Neural cell (in vitro differentiated cells): ENCODE results near the gene PDE11A. TPM values are rescaled to one million over a fixed set of nuclear protein-coding genes. Genes with fewer than 3 reads are reported as not detected.

Experiments
- H2AFZ ChIP-seq: fragments of 200-600, 300-800 bp; sonication (generic), shearing (Covaris generic); 2 replicates; pipeline ENCODE4 v1.6.0; 2014; ENCODE audit warnings: low read depth, mild to moderate bottlenecking, antibody characterized with exemption, low read length, moderate library complexity
- H3F3A ChIP-seq: fragments of 200-600 bp; shearing (Covaris generic); 2 replicates; pipeline ENCODE4 v1.6.1; 2016; ENCODE audit warnings: mild to moderate bottlenecking, moderate library complexity, mixed read lengths, antibody characterized with exemption, low read length; ENCODE audit not compliant: insufficient read depth, poor library complexity, severe bottlenecking
- H3K27ac ChIP-seq: fragments of 200-600, 300-800 bp; sonication (generic), shearing (Covaris generic); 2 replicates; pipeline ENCODE4 v1.5.1; 2014; ENCODE audit warnings: mild to moderate bottlenecking, low read length, moderate library complexity
- H3K27me3 ChIP-seq: fragments of 300-800, 200-600 bp; sonication (generic), shearing (Covaris generic); 2 replicates; pipeline ENCODE4 v1.6.0; 2014; ENCODE audit warnings: mild to moderate bottlenecking, low read depth, low read length, moderate library complexity; ENCODE audit not compliant: insufficient read depth
- H3K36me3 ChIP-seq: fragments of 300-800, 200-600 bp; sonication (generic), shearing (Covaris generic); 2 replicates; pipeline ENCODE4 v1.5.1; 2014; ENCODE audit warnings: mild to moderate bottlenecking, antibody characterized with exemption, low read length, moderate library complexity; ENCODE audit not compliant: insufficient read depth
- H3K4me2 ChIP-seq: fragments of 300-800, 200-600 bp; sonication (generic), shearing (Covaris generic); 2 replicates; pipeline ENCODE4 v1.6.0; 2014; ENCODE audit warnings: mild to moderate bottlenecking, low read length
- H3K4me3 ChIP-seq: fragments of 300-800, 200-600 bp; sonication (generic), shearing (Covaris generic); 2 replicates; pipeline ENCODE4 v1.5.1; 2014; ENCODE audit warnings: mild to moderate bottlenecking, low read length, moderate library complexity
- H3K79me2 ChIP-seq: fragments of 200-600 bp; shearing (Covaris generic); replicated peaks from 2 replicates; pipeline ENCODE4 v1.6.0; 2014; ENCODE audit warnings: mild to moderate bottlenecking, low read length, moderate library complexity; ENCODE audit not compliant: insufficient read depth
- H3K9ac ChIP-seq: fragments of 300-800, 200-600 bp; sonication (generic), shearing (Covaris generic); 2 replicates; pipeline ENCODE4 v1.6.1; 2016; ENCODE audit warnings: mild to moderate bottlenecking, low read length, mixed read lengths
- H3K9me2 ChIP-seq: fragments of 200-600 bp; shearing (Covaris generic); 2 replicates; pipeline ENCODE4 v1.6.1; 2016; ENCODE audit warnings: mild to moderate bottlenecking, low read length, mixed read lengths; ENCODE audit not compliant: insufficient read depth
- H3K9me3 ChIP-seq: fragments of 200-600, 300-800 bp; sonication (generic), shearing (Covaris generic); 2 replicates; pipeline ENCODE4 v1.6.1; 2016; ENCODE audit warnings: mild to moderate bottlenecking, mixed run types, low read length, moderate library complexity, mixed read lengths
- H4K20me1 ChIP-seq: fragments of 200-600 bp; shearing (Covaris generic); 2 replicates; pipeline ENCODE4 v1.6.1; 2016; ENCODE audit warnings: mild to moderate bottlenecking, mixed run types; ENCODE audit not compliant: insufficient read depth
- CTCF ChIP-seq: fragments of 450-650 bp; IDR thresholded peaks from 2 replicates; pipeline ENCODE4 v1.5.1; 2014; ENCODE audit warnings: antibody characterized with exemption, mild to moderate bottlenecking, moderate library complexity; ENCODE audit not compliant: poor library complexity, severe bottlenecking
- EP300 ChIP-seq: fragments of 450-650 bp; conservative IDR thresholded peaks from 2 replicates; pipeline ENCODE4 v1.6.1; 2014; ENCODE audit warnings: antibody characterized with exemption, mild to moderate bottlenecking, moderate library complexity; ENCODE audit not compliant: poor library complexity, severe bottlenecking
- EZH2 ChIP-seq: fragments of 200-600, 300-800 bp; shearing (Covaris generic), sonication (generic); IDR thresholded peaks from 2 replicates; pipeline ENCODE4 v1.6.1; 2014; ENCODE audit warnings: antibody characterized with exemption, low read length, borderline replicate concordance, mild to moderate bottlenecking; ENCODE audit not compliant: insufficient read depth, poor library complexity, severe bottlenecking
- MXI1 ChIP-seq: fragments of 450-650 bp; conservative IDR thresholded peaks from 2 replicates; pipeline ENCODE4 v1.6.1; 2014; ENCODE audit warnings: antibody characterized with exemption, mild to moderate bottlenecking; ENCODE audit not compliant: poor library complexity, severe bottlenecking
- POLR2AphosphoS5 ChIP-seq: IDR thresholded peaks from 2 replicates; pipeline ENCODE4 v1.6.1; 2012
- RAD21 ChIP-seq: fragments of 450-650 bp; conservative IDR thresholded peaks from 2 replicates; pipeline ENCODE4 v1.6.1; 2014; ENCODE audit warnings: antibody characterized with exemption, mild to moderate bottlenecking, moderate library complexity
- REST ChIP-seq: IDR thresholded peaks from 2 replicates; pipeline ENCODE4 v1.6.1; 2012; ENCODE audit warnings: borderline replicate concordance
- SMC3 ChIP-seq: fragments of 450-650 bp; conservative IDR thresholded peaks from 2 replicates; pipeline ENCODE4 v1.6.1; 2014; ENCODE audit warnings: antibody characterized with exemption, mild to moderate bottlenecking, moderate library complexity; ENCODE audit not compliant: poor library complexity
- TAF1 ChIP-seq: IDR thresholded peaks from 2 replicates; pipeline ENCODE4 v1.6.1; 2012; ENCODE audit warnings: low read depth
- polyA plus RNA-seq: library from polyadenylated mRNA; depleted of rRNA; stranded (reverse); fragments of >200 nt; gene quantifications from 2 replicates; pipeline ENCODE4 v1.2.3, GENCODE V29; 2014

Gene PDE11A
- polyA plus RNA-seq, 1 donor from 2014 or later: 0.89 TPM

GRCh38 chr2:177916342-177916741, 156.2 kb downstream of the PDE11A start:
- Histone ChIP-seq H3K27me3 (peaks cover 30% of the 10 kb centered on the region), H3F3A (no peaks in the 10 kb centered on the region), H3K36me3 (no peaks in the 10 kb centered on the region), H2AFZ (no peak overlapping the region), H3K9ac (no peak overlapping the region), H3K9me3 (no peaks in the 10 kb centered on the region), H3K79me2 (no peaks in the 10 kb centered on the region), H3K4me2 (no peak overlapping the region), H3K9me2 (no peaks in the 10 kb centered on the region), H4K20me1 (no peaks in the 10 kb centered on the region), H3K4me3 (no peak overlapping the region), H3K27ac (no peak overlapping the region)
- TF ChIP-seq RAD21 (no peak), REST (no peak), EZH2 (no peak), CTCF (no peak), TAF1 (no peak), EP300 (no peak), MXI1 (no peak), POLR2AphosphoS5 (no peak)

GRCh38 chr2:177914247-177914646, 158.3 kb downstream of the PDE11A start:
- no peak overlapping the region for H3K4me3 ChIP-seq
- H3K27me3 ChIP-seq: peaks cover 38% of the 10 kb centered on the region
- H3K9me2 ChIP-seq: no peaks in the 10 kb centered on the region
- no peak for TF ChIP-seq EZH2
- no peak for TF ChIP-seq POLR2AphosphoS5
- no peak for TF ChIP-seq SMC3
- no peak for TF ChIP-seq REST
- no peak for TF ChIP-seq RAD21
- TF ChIP-seq EP300: no peak
- no peak for TF ChIP-seq CTCF
- no peak for TF ChIP-seq TAF1
- TF ChIP-seq MXI1: no peak
- no peaks in the 10 kb centered on the region for H4K20me1 ChIP-seq
- no peak overlapping the region for H3K9ac ChIP-seq
- H3K4me2 ChIP-seq: no peak overlapping the region
- H2AFZ ChIP-seq: no peak overlapping the region
- H3K79me2 ChIP-seq: no peaks in the 10 kb centered on the region
- no peaks in the 10 kb centered on the region for H3F3A ChIP-seq
- H3K27ac ChIP-seq: no peak overlapping the region
- no peaks in the 10 kb centered on the region for H3K36me3 ChIP-seq
- H3K9me3 ChIP-seq: no peaks in the 10 kb centered on the region
